Endothelial cell of umbilical vein (primary cell): ENCODE measurements around the gene CCDC183. TPM values are rescaled to one million over a fixed set of nuclear protein-coding genes. Genes with fewer than 3 reads are reported as not detected.

Experiments used
- BruUV-seq: library from RNA; stranded (reverse); fragments of 400-500 nt; replicated peaks from 2 replicates; lab custom pipeline; 2021; lab: Mats Ljungman, UMichigan
- CTCF ChIA-PET: fragments of 300-600, 350-600 bp; sonication (Branson Sonifier 250); formaldehyde crosslinking; loops from one replicate; lab custom pipeline; 2021; ENCODE audit warnings: antibody characterized with exemption, inconsistent platforms; lab: Charles Lee
- POLR2A ChIA-PET: fragments of 300-600, 350-600 bp; sonication (Branson Sonifier 250); formaldehyde crosslinking; loops from one replicate; lab custom pipeline; 2021; ENCODE audit warnings: antibody characterized with exemption, inconsistent platforms; lab: Charles Lee
- DNase-seq: peaks from one replicate; pipeline ENCODE4 v3.0.0-alpha.2; 2011; ENCODE audit warnings: low read depth, low spot score
- FAIRE-seq: peaks from 2 replicates; lab custom pipeline; 2011; peaks lifted over from hg19 to GRCh38; lab: Jason Lieb, UNC
- H2AFZ ChIP-seq: 2 replicates; pipeline ENCODE4 v1.6.0; 2012; ENCODE audit warnings: low read depth, low read length, control low read depth, inconsistent platforms
- H3K27ac ChIP-seq: 2 replicates; pipeline ENCODE4 v1.5.1; 2011; ENCODE audit warnings: low read depth, mild to moderate bottlenecking, control low read depth, low read length, moderate library complexity; ENCODE audit not compliant: insufficient read depth
- H3K27me3 ChIP-seq, 2 experiments: 2 replicates each; pipeline versions ENCODE4 v1.6.0 to v1.6.1; 2011; ENCODE audit warnings: low read length in 2 of 2, mixed read lengths in 1 of 2; ENCODE audit not compliant: control insufficient read depth in 2 of 2, insufficient read depth in 2 of 2
- H3K36me3 ChIP-seq, 2 experiments: 2 replicates in 1 of 2; 3 replicates in 1 of 2; pipeline ENCODE4 v1.5.1; 2011; ENCODE audit warnings: low read length in 2 of 2, mild to moderate bottlenecking in 1 of 2, moderate library complexity in 1 of 2; ENCODE audit not compliant: control insufficient read depth in 2 of 2, insufficient read depth in 2 of 2; ENCODE audit errors: extremely low read depth in 1 of 2
- H3K4me1 ChIP-seq: 3 replicates; pipeline ENCODE4 v1.5.1; 2011; ENCODE audit warnings: mild to moderate bottlenecking, low read length; ENCODE audit not compliant: control insufficient read depth, insufficient read depth; ENCODE audit errors: extremely low read depth
- H3K4me2 ChIP-seq: 2 replicates; pipeline ENCODE4 v1.6.1; 2011; ENCODE audit warnings: low read length, control low read depth, mixed read lengths; ENCODE audit not compliant: insufficient read depth
- H3K4me3 ChIP-seq, 3 experiments: fragments of 200-600 bp in 1 of 3; sonication (generic), shearing (Covaris generic) in 1 of 3; replicated peaks in 1 of 3; 2 replicates each; pipeline ENCODE4 v1.5.1; 2011 to 2016; ENCODE audit warnings: control low read depth in 3 of 3, low read length in 3 of 3, mild to moderate bottlenecking in 2 of 3, inconsistent platforms in 1 of 3, low read depth in 1 of 3, moderate library complexity in 1 of 3; ENCODE audit not compliant: insufficient read depth in 1 of 3
- H3K79me2 ChIP-seq: 2 replicates; pipeline ENCODE4 v1.6.0; 2012; ENCODE audit warnings: low read length, inconsistent platforms; ENCODE audit not compliant: control insufficient read depth, insufficient read depth
- H3K9ac ChIP-seq: replicated peaks from 2 replicates; pipeline ENCODE3; 2011; ENCODE audit warnings: low read length, control low read depth; ENCODE audit not compliant: insufficient read depth; ENCODE audit errors: extremely low read depth
- H3K9me1 ChIP-seq: replicated peaks from 3 replicates; pipeline ENCODE4 v1.6.0; 2011; ENCODE audit warnings: mild to moderate bottlenecking, low read length; ENCODE audit not compliant: control insufficient read depth, insufficient read depth; ENCODE audit errors: extremely low read depth
- H3K9me3 ChIP-seq: replicated peaks from 2 replicates; pipeline ENCODE4 v1.5.1; 2012; ENCODE audit warnings: low read length, inconsistent platforms; ENCODE audit not compliant: control insufficient read depth, insufficient read depth
- H4K20me1 ChIP-seq: replicated peaks from 2 replicates; pipeline ENCODE3; 2011; ENCODE audit warnings: mild to moderate bottlenecking, low read length; ENCODE audit not compliant: control insufficient read depth, insufficient read depth; ENCODE audit errors: extremely low read depth
- EZH2 ChIP-seq: IDR thresholded peaks from 2 replicates; pipeline ENCODE4 v1.6.1; 2012; ENCODE audit warnings: borderline replicate concordance, low read depth, mild to moderate bottlenecking, moderate library complexity, low read length, inconsistent platforms; ENCODE audit not compliant: severe bottlenecking
- FOS ChIP-seq: IDR thresholded peaks from 2 replicates; pipeline ENCODE4 v1.6.1; 2011; ENCODE audit warnings: mild to moderate bottlenecking, low read length, moderate library complexity, borderline replicate concordance; ENCODE audit not compliant: insufficient read depth
- GATA2 ChIP-seq: IDR thresholded peaks from 2 replicates; pipeline ENCODE4 v1.7.0; 2011; ENCODE audit warnings: low read depth, mild to moderate bottlenecking, moderate library complexity, mixed read lengths, low read length; ENCODE audit not compliant: insufficient read length, insufficient read depth
- JUN ChIP-seq: IDR thresholded peaks from 2 replicates; pipeline ENCODE4 v1.6.1; 2011; ENCODE audit warnings: borderline replicate concordance, low read depth; ENCODE audit not compliant: insufficient read length, insufficient read depth
- MYC ChIP-seq: IDR thresholded peaks from one replicate; pipeline ENCODE4 v1.6.1; 2011; ENCODE audit warnings: mild to moderate bottlenecking, low read depth, low read length
- POLR2A ChIP-seq: IDR thresholded peaks from 2 replicates; pipeline ENCODE4 v1.6.1; 2012; ENCODE audit warnings: low read depth, mild to moderate bottlenecking, control low read depth, low read length
- POLR2AphosphoS5 ChIP-seq: IDR thresholded peaks from 2 replicates; pipeline ENCODE4 v1.6.1; 2012; ENCODE audit warnings: low read depth, mild to moderate bottlenecking, control low read depth, low read length, moderate library complexity; ENCODE audit not compliant: insufficient read depth
- dilution Hi-C: fragments of 300-500 bp; cut with MboI; formaldehyde crosslinking; loops from one replicate; pipeline ENCODE4 v1.15.0; 2019; ENCODE audit warnings: low sequenced_read_pairs; ENCODE audit not compliant: extremely low pct_ligation_motif_present
- intact Hi-C: fragments of 100-400 bp; cut with micrococcal nuclease; formaldehyde crosslinking; loops from one replicate; pipeline ENCODE4 v1.10.0; 2022
- polyA plus RNA-seq, 4 experiments: library from polyadenylated mRNA; depleted of rRNA in 3 of 4; stranded (reverse) in 3 of 4; unstranded in 1 of 4; fragments of >200 nt; gene quantifications; 2 replicates each; pipeline versions ENCODE4 v1.2.1 to v1.2.3, GENCODE V29; 2011 to 2012; ENCODE audit warnings: missing spikeins in 1 of 4
- total RNA-seq: library from RNA; stranded (reverse); gene quantifications from 2 replicates; pipeline ENCODE4 v1.2.3, GENCODE V29; 2021

Gene CCDC183
- total and polyA plus RNA-seq, 2 donors (not counting 3 experiments of a cell fraction or from before 2014, with no cell fraction given) = 0.50 TPM; not detected in 1

GRCh38 chr9:136844761-136845464 is 48.8 kb downstream of the CCDC183 start:
- Histone ChIP-seq H3K4me1 (peaks cover 9% of the 10 kb centered on the region), H3K27ac (no peak overlapping the region), H2AFZ (no peak overlapping the region), H3K4me3 (no peak overlapping the region), H4K20me1 (no peaks in the 10 kb centered on the region), H3K36me3 (peaks cover 0 to 2% of the 10 kb centered on the region in 2 experiments), H3K9ac (no peak overlapping the region), H3K27me3 (peaks cover 10 to 28% of the 10 kb centered on the region in 2 experiments), H3K79me2 (no peaks in the 10 kb centered on the region), H3K9me1 (no peaks in the 10 kb centered on the region), H3K4me2 (no peak overlapping the region), H3K9me3 (no peaks in the 10 kb centered on the region)
- no peak for TF ChIP-seq JUN
- no peak for TF ChIP-seq FOS
- no peak for TF ChIP-seq POLR2A
- no peak for TF ChIP-seq POLR2AphosphoS5
- TF ChIP-seq MYC = no peak
- TF ChIP-seq GATA2 = no peak
- TF ChIP-seq EZH2 = no peak
- no TSS peak for BruUV-seq
- DNase-seq (no peak), FAIRE-seq (no peak)
- ChIA-PET POLR2A (no interaction called here), CTCF (interaction anchor here (0.6 to 1.4 kb wide), 3 partner anchors 10 to 190 kb away, joined by 3 to 4 read pairs (median 3); no protein-coding TSS in a partner anchor)
- intact Hi-C loops = loop anchor here (5.0 kb wide), 3 partner anchors 38 to 152 kb away; partner anchors contain the start of genes CLIC3, RABL6 and TMEM141
- dilution Hi-C loops = no loop called here
